Epithelial cell of proximal tubule (primary cell): ENCODE results near the gene GRID1. TPM values are rescaled to one million over a fixed set of nuclear protein-coding genes. Genes with fewer than 3 reads are reported as not detected.
"Not testable (repeated sequence)": the region's sequence is repeated elsewhere in the genome, so short reads cannot be mapped to it uniquely, and the experiment has no call there.

Source experiments
- DNase-seq: peaks from one replicate; pipeline ENCODE4 v3.0.0-alpha.2; 2011; ENCODE audit warnings: low read depth
- H3K4me3 ChIP-seq: 2 replicates; pipeline ENCODE4 v1.5.1; 2011; ENCODE audit warnings: low read depth, mild to moderate bottlenecking, low read length
- CTCF ChIP-seq: conservative IDR thresholded peaks from 2 replicates; pipeline ENCODE4 v1.5.1; 2012; ENCODE audit warnings: low read depth, mild to moderate bottlenecking, low read length
- total RNA-seq: library from RNA; depleted of rRNA; stranded (reverse); fragments of >200 nt; gene quantifications from 2 replicates; pipeline ENCODE4 v1.2.3, GENCODE V29; 2015

The GRID1 gene
- total RNA-seq, 1 donor from 2014 or later: 0.52 TPM

DNA sequence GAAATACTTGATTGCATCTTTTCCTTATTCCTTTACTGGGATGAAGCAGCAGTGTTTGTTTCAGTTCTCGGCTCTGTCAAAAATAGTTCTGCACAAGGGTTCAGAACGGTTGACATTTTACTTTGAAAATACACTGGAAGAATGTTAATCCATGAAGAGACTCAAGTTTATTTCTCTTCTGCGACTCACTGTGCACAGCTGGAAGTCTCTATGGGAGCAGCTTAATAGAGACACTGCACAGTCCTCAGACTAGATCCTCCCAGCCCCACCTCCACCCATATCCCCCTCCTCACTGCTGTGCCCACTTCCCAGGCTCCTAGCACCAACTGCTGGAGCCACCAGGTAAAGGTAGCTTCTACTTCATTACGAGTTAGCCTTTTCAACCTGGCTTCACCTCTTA, 517.8 kb downstream of the GRID1 start:
- DNase-seq: no peak

GRCh38 chr10:85847085-85847484, 519.5 kb downstream of the GRID1 start:
- TF ChIP-seq CTCF: no peak
- DNase-seq: no peak
- H3K4me3 ChIP-seq: no peak overlapping the region

More for the DNA sequence above, 517.8 kb downstream of the GRID1 start:
- H3K4me3 ChIP-seq: no peak overlapping the region
- TF ChIP-seq CTCF: no peak

GRCh38 chr10:85838660-85839059, 527.9 kb downstream of the GRID1 start:
- H3K4me3 ChIP-seq, DNase-seq: not testable (repeated sequence)

DNA sequence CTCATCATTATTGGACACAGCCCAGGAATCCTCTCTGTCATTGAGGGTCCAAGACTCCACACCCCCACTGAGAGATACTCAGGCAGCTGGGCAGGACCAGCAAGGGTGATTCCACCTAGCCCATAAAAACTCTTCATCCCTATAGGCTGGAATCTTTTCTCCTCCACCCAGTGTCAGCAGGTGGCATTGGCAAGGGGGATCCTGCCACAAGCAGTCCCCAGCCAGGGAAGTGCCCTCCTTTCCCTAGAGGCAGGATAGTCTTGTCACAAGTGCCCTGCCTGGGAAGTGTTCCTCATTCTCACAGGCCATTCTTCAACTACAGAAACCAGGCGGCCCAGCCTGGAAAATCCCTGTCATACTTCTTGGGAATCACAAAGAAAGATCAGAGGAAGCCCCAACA, 533.6 kb downstream of the GRID1 start:
- no peak for DNase-seq
- no peak overlapping the region for H3K4me3 ChIP-seq
- no peak for TF ChIP-seq CTCF

- H3K4me3 ChIP-seq: no peak overlapping the region
- no peak for TF ChIP-seq CTCF
- DNase-seq: no peak
Measured at GRCh38 chr10:85831422-85831821, 535.2 kb downstream of the GRID1 start.

DNA sequence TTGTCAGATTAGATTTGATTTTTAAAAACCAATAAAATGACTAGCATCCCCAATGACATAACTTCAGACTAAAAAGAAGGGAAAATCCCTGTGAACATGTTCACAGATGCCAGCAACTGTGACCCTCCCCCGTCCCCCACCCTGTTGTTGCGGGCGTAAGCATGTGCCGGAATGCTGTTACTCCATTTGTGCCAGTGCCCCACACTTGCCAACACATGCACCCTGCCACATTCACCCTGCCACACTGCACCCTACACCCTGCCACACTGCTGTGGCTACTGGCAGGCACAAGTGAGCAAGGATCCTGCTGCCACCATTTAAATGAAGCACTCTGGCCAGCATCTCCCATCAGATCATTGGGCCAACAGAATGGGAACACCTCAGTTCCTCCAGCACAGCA, 540.2 kb downstream of the GRID1 start:
- H3K4me3 ChIP-seq: no peak overlapping the region
- DNase-seq: no peak
- no peak for TF ChIP-seq CTCF

- H3K4me3 ChIP-seq: no peak overlapping the region
- no peak for DNase-seq
- TF ChIP-seq CTCF: no peak
Measured at GRCh38 chr10:85811405-85811804, 555.2 kb downstream of the GRID1 start.

- H3K4me3 ChIP-seq: no peak overlapping the region
- no peak for TF ChIP-seq CTCF
- no peak for DNase-seq
Measured at GRCh38 chr10:85810674-85811073, 555.9 kb downstream of the GRID1 start.
